ENCODE data around the gene HSD17B13. TPM values are rescaled to one million over a fixed set of nuclear protein-coding genes. Genes with fewer than 3 reads are reported as not detected.

HSD17B13 gene
- total RNA-seq, 1 experiment from 2014 or later, result not detected

GRCh38 chr4:87258677-87259076, 64.0 kb downstream of the HSD17B13 start (continued):
- TF ChIP-seq E2F5 (CRISPR knock-in tag; IDR thresholded peaks at IDR 0.05) (no peak), SMAD4 (CRISPR knock-in tag; IDR thresholded peaks at IDR 0.05) (no peak), ELF4 (CRISPR knock-in tag; IDR thresholded peaks at IDR 0.05; ENCODE audit: low read depth) (no peak), HMGXB4 (CRISPR knock-in tag; IDR thresholded peaks at IDR 0.05) (no peak), CBFB (CRISPR knock-in tag; IDR thresholded peaks at IDR 0.05; ENCODE audit: low read depth) (no peak), SP1 (CRISPR knock-in tag; conservative IDR thresholded peaks at IDR 0.05) (no peak), ZNF121 (CRISPR knock-in tag; IDR thresholded peaks at IDR 0.05) (no peak), IRF2 (CRISPR knock-in tag; IDR thresholded peaks at IDR 0.05; ENCODE audit: borderline replicate concordance, low read depth) (no peak), ZNF416 (CRISPR knock-in tag; IDR thresholded peaks at IDR 0.05) (no peak), ZSCAN18 (CRISPR knock-in tag; IDR thresholded peaks at IDR 0.05) (no peak)

GRCh38 chr4:87257523-87257922, 65.2 kb downstream of the HSD17B13 start:
- Mint-ChIP-seq H3K36me3 (peaks cover 6% of the 10 kb centered on the region), H3K27ac (no peak overlapping the region), H3K9me3 (peaks cover 9% of the 10 kb centered on the region), H3K4me1 (no peaks in the 10 kb centered on the region), H3K4me3 (no peak overlapping the region), H3K27me3 (ENCODE audit: low read depth) (no peaks in the 10 kb centered on the region)
- TF ChIP-seq PRRX2 (CRISPR knock-in tag; IDR thresholded peaks at IDR 0.05) (no peak), IRF2 (CRISPR knock-in tag; IDR thresholded peaks at IDR 0.05; ENCODE audit: borderline replicate concordance, low read depth) (no peak), CREB1 (CRISPR knock-in tag; IDR thresholded peaks at IDR 0.05) (no peak), ZNF263 (CRISPR knock-in tag; IDR thresholded peaks at IDR 0.05; ENCODE audit: low read depth) (no peak), USF2 (CRISPR knock-in tag; IDR thresholded peaks at IDR 0.05) (no peak), ZBTB21 (CRISPR knock-in tag; IDR thresholded peaks at IDR 0.05; ENCODE audit: borderline replicate concordance) (no peak), PRDM15 (CRISPR knock-in tag; IDR thresholded peaks at IDR 0.05) (no peak)
- ChIA-PET POLR2A (no interaction called here), CTCF (no interaction called here)
- DNase-seq (ENCODE audit: low spot score), result no peak
- no peak for ATAC-seq

- POLR2A ChIA-PET, result no interaction called here
These were observed 66.9 kb downstream of the HSD17B13 start for GRCh38 chr4:87255755-87256154.

More at GRCh38 chr4:87255755-87256154, 66.9 kb downstream of the HSD17B13 start:
- H3K4me3 Mint-ChIP-seq, result no peak overlapping the region
- H3K36me3 Mint-ChIP-seq, result peaks cover 6% of the 10 kb centered on the region
- DNase-seq (ENCODE audit: low spot score), result no peak
- ATAC-seq, result no peak
- no peaks in the 10 kb centered on the region for H3K4me1 Mint-ChIP-seq
- peaks cover 9% of the 10 kb centered on the region for H3K9me3 Mint-ChIP-seq
- no peaks in the 10 kb centered on the region for H3K27me3 Mint-ChIP-seq (ENCODE audit: low read depth)
- no peak overlapping the region for H3K27ac Mint-ChIP-seq
- TF ChIP-seq PRRX2 (CRISPR knock-in tag; IDR thresholded peaks at IDR 0.05) (no peak), CTCF (IDR thresholded peaks at IDR 0.05) (no peak), SMAD4 (CRISPR knock-in tag; IDR thresholded peaks at IDR 0.05) (no peak), FOXP1 (CRISPR knock-in tag; IDR thresholded peaks at IDR 0.05; ENCODE audit: borderline replicate concordance) (no peak), TCF7 (CRISPR knock-in tag; IDR thresholded peaks at IDR 0.05; ENCODE audit: low read depth) (no peak), E2F5 (CRISPR knock-in tag; IDR thresholded peaks at IDR 0.05) (no peak), CREB1 (CRISPR knock-in tag; IDR thresholded peaks at IDR 0.05) (no peak), CREM (CRISPR knock-in tag; IDR thresholded peaks at IDR 0.05) (no peak)
- CTCF ChIA-PET, result no interaction called here

Data from WTC11 (cell line).